ENCODE measurements around the gene SEC14L3. TPM values are rescaled to one million over a fixed set of nuclear protein-coding genes. Genes with fewer than 3 reads are reported as not detected.
A peak's percentile ranks its signal among the peaks of the same experiment; 100 is the strongest.

The SEC14L3 gene
- total and polyA plus RNA-seq, 2 of the 13 experiments (the other 11 are each of a cell fraction or from before 2014, with no cell fraction given) = not detected

DNA sequence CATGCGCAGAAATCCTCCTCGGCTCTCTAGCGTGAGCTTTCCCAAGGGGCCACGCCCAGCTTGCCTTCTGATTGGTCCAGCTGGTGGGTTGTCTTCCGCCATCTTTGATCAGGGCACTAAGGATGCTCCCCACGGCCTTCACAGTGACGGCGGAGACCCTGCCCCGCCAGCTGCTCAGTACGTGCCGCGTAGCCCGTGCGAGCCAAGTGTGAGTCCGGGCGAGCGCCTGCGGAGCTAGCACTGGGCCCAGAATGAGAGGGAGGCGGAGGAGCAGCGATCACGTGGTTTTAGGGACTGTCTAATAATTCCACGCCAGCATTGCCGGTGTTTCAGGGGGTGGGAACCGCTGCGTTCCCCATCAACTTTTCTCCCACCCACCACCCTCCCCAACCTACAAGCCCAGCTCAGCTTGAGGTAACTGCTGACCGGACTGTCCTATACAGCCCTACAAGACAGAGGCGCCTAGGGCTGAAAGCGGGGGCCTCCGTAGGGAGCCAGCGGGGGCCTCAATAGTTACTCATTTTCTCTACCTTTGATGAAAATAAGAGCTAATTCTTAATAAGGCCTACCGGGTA lies 47.8 kb downstream of the SEC14L3 start (continued):
- TF ChIP-seq, protein P1, sequence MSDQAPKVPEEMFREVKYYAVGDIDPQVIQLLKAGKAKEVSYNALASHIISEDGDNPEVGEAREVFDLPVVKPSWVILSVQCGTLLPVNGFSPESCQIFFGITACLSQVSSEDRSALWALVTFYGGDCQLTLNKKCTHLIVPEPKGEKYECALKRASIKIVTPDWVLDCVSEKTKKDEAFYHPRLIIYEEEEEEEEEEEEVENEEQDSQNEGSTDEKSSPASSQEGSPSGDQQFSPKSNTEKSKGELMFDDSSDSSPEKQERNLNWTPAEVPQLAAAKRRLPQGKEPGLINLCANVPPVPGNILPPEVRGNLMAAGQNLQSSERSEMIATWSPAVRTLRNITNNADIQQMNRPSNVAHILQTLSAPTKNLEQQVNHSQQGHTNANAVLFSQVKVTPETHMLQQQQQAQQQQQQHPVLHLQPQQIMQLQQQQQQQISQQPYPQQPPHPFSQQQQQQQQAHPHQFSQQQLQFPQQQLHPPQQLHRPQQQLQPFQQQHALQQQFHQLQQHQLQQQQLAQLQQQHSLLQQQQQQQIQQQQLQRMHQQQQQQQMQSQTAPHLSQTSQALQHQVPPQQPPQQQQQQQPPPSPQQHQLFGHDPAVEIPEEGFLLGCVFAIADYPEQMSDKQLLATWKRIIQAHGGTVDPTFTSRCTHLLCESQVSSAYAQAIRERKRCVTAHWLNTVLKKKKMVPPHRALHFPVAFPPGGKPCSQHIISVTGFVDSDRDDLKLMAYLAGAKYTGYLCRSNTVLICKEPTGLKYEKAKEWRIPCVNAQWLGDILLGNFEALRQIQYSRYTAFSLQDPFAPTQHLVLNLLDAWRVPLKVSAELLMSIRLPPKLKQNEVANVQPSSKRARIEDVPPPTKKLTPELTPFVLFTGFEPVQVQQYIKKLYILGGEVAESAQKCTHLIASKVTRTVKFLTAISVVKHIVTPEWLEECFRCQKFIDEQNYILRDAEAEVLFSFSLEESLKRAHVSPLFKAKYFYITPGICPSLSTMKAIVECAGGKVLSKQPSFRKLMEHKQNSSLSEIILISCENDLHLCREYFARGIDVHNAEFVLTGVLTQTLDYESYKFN (CRISPR knock-in tag; conservative IDR thresholded peaks at IDR 0.05) = peak; percentile 67
- peak; percentile 58 for TF ChIP-seq GATAD2A (CRISPR knock-in tag; IDR thresholded peaks at IDR 0.05)
- no peak for TF ChIP-seq ZNF660 (CRISPR knock-in tag; IDR thresholded peaks at IDR 0.05; ENCODE audit: borderline replicate concordance, low read depth)
- no peak for TF ChIP-seq STAT5B (CRISPR knock-in tag; IDR thresholded peaks at IDR 0.05)
- TF ChIP-seq, protein P2, sequence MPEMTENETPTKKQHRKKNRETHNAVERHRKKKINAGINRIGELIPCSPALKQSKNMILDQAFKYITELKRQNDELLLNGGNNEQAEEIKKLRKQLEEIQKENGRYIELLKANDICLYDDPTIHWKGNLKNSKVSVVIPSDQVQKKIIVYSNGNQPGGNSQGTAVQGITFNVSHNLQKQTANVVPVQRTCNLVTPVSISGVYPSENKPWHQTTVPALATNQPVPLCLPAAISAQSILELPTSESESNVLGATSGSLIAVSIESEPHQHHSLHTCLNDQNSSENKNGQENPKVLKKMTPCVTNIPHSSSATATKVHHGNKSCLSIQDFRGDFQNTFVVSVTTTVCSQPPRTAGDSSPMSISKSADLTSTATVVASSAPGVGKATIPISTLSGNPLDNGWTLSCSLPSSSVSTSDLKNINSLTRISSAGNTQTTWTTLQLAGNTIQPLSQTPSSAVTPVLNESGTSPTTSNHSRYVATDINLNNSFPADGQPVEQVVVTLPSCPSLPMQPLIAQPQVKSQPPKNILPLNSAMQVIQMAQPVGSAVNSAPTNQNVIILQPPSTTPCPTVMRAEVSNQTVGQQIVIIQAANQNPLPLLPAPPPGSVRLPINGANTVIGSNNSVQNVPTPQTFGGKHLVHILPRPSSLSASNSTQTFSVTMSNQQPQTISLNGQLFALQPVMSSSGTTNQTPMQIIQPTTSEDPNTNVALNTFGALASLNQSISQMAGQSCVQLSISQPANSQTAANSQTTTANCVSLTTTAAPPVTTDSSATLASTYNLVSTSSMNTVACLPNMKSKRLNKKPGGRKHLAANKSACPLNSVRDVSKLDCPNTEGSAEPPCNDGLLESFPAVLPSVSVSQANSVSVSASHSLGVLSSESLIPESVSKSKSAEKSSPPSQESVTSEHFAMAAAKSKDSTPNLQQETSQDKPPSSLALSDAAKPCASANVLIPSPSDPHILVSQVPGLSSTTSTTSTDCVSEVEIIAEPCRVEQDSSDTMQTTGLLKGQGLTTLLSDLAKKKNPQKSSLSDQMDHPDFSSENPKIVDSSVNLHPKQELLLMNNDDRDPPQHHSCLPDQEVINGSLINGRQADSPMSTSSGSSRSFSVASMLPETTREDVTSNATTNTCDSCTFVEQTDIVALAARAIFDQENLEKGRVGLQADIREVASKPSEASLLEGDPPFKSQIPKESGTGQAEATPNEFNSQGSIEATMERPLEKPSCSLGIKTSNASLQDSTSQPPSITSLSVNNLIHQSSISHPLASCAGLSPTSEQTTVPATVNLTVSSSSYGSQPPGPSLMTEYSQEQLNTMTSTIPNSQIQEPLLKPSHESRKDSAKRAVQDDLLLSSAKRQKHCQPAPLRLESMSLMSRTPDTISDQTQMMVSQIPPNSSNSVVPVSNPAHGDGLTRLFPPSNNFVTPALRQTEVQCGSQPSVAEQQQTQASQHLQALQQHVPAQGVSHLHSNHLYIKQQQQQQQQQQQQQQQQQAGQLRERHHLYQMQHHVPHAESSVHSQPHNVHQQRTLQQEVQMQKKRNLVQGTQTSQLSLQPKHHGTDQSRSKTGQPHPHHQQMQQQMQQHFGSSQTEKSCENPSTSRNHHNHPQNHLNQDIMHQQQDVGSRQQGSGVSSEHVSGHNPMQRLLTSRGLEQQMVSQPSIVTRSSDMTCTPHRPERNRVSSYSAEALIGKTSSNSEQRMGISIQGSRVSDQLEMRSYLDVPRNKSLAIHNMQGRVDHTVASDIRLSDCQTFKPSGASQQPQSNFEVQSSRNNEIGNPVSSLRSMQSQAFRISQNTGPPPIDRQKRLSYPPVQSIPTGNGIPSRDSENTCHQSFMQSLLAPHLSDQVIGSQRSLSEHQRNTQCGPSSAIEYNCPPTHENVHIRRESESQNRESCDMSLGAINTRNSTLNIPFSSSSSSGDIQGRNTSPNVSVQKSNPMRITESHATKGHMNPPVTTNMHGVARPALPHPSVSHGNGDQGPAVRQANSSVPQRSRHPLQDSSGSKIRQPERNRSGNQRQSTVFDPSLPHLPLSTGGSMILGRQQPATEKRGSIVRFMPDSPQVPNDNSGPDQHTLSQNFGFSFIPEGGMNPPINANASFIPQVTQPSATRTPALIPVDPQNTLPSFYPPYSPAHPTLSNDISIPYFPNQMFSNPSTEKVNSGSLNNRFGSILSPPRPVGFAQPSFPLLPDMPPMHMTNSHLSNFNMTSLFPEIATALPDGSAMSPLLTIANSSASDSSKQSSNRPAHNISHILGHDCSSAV (CRISPR knock-in tag; IDR thresholded peaks at IDR 0.05; ENCODE audit: borderline replicate concordance) = 0 out of 2 replicates have a peak, but pooled peaks have one; percentile 29
- 0 out of 2 replicates have a peak, but pooled peaks have one; percentile 32 for TF ChIP-seq RARA (CRISPR knock-in tag; IDR thresholded peaks at IDR 0.05)
- TF ChIP-seq ZNF75D (CRISPR knock-in tag; IDR thresholded peaks at IDR 0.05; ENCODE audit: borderline replicate concordance) = no peak
- TF ChIP-seq ZNF672 (CRISPR knock-in tag; IDR thresholded peaks at IDR 0.05) = no peak
- no peak for TF ChIP-seq TMF1 (CRISPR knock-in tag; IDR thresholded peaks at IDR 0.05; ENCODE audit: low read depth)
- TF ChIP-seq, protein P3, sequence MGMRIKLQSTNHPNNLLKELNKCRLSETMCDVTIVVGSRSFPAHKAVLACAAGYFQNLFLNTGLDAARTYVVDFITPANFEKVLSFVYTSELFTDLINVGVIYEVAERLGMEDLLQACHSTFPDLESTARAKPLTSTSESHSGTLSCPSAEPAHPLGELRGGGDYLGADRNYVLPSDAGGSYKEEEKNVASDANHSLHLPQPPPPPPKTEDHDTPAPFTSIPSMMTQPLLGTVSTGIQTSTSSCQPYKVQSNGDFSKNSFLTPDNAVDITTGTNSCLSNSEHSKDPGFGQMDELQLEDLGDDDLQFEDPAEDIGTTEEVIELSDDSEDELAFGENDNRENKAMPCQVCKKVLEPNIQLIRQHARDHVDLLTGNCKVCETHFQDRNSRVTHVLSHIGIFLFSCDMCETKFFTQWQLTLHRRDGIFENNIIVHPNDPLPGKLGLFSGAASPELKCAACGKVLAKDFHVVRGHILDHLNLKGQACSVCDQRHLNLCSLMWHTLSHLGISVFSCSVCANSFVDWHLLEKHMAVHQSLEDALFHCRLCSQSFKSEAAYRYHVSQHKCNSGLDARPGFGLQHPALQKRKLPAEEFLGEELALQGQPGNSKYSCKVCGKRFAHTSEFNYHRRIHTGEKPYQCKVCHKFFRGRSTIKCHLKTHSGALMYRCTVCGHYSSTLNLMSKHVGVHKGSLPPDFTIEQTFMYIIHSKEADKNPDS (CRISPR knock-in tag; IDR thresholded peaks at IDR 0.05) = no peak; the same call in none of the 2 replicates
- TF ChIP-seq, protein P4, sequence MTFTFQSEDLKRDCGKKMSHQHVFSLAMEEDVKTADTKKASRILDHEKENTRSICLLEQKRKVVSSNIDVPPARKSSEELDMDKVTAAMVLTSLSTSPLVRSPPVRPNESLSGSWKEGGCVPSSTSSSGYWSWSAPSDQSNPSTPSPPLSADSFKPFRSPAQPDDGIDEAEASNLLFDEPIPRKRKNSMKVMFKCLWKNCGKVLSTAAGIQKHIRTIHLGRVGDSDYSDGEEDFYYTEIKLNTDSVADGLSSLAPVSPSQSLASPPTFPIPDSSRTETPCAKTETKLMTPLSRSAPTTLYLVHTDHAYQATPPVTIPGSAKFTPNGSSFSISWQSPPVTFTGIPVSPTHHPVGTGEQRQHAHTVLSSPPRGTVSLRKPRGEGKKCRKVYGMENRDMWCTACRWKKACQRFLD (CRISPR knock-in tag; IDR thresholded peaks at IDR 0.05; ENCODE audit: borderline replicate concordance) = no peak
- TF ChIP-seq ZNF484 (CRISPR knock-in tag; IDR thresholded peaks at IDR 0.05; ENCODE audit: borderline replicate concordance, low read depth) = no peak
- TF ChIP-seq HDAC2 (CRISPR knock-in tag; IDR thresholded peaks at IDR 0.05) = peak; percentile 55; the same call in 1 of the 2 replicates
- no peak for TF ChIP-seq HNRNPL (IDR thresholded peaks at IDR 0.05; ENCODE audit: low read depth, low read length)

Data from HepG2 (cell line).